Endothelial cell of umbilical vein (primary cell): Measurements from ENCODE around the gene TMEM209. TPM values are rescaled to one million over a fixed set of nuclear protein-coding genes. Genes with fewer than 3 reads are reported as not detected.

Experiments used
- BruUV-seq: library from RNA; stranded (reverse); fragments of 400-500 nt; replicated peaks from 2 replicates; lab custom pipeline; 2021; lab: Mats Ljungman, UMichigan
- CTCF ChIA-PET: fragments of 300-600, 350-600 bp; sonication (Branson Sonifier 250); formaldehyde crosslinking; loops from one replicate; lab custom pipeline; 2021; ENCODE audit warnings: antibody characterized with exemption, inconsistent platforms; lab: Charles Lee
- POLR2A ChIA-PET: fragments of 300-600, 350-600 bp; sonication (Branson Sonifier 250); formaldehyde crosslinking; loops from one replicate; lab custom pipeline; 2021; ENCODE audit warnings: antibody characterized with exemption, inconsistent platforms; lab: Charles Lee
- DNase-seq: peaks from one replicate; pipeline ENCODE4 v3.0.0-alpha.2; 2011; ENCODE audit warnings: low read depth, low spot score
- FAIRE-seq: peaks from 2 replicates; lab custom pipeline; 2011; peaks lifted over from hg19 to GRCh38; lab: Jason Lieb, UNC
- H2AFZ ChIP-seq: 2 replicates; pipeline ENCODE4 v1.6.0; 2012; ENCODE audit warnings: low read depth, low read length, control low read depth, inconsistent platforms
- H3K27ac ChIP-seq: 2 replicates; pipeline ENCODE4 v1.5.1; 2011; ENCODE audit warnings: low read depth, mild to moderate bottlenecking, control low read depth, low read length, moderate library complexity; ENCODE audit not compliant: insufficient read depth
- H3K27me3 ChIP-seq, 2 experiments: 2 replicates each; pipeline versions ENCODE4 v1.6.0 to v1.6.1; 2011; ENCODE audit warnings: low read length in 2 of 2, mixed read lengths in 1 of 2; ENCODE audit not compliant: control insufficient read depth in 2 of 2, insufficient read depth in 2 of 2
- H3K36me3 ChIP-seq, 2 experiments: 2 replicates in 1 of 2; 3 replicates in 1 of 2; pipeline ENCODE4 v1.5.1; 2011; ENCODE audit warnings: low read length in 2 of 2, mild to moderate bottlenecking in 1 of 2, moderate library complexity in 1 of 2; ENCODE audit not compliant: control insufficient read depth in 2 of 2, insufficient read depth in 2 of 2; ENCODE audit errors: extremely low read depth in 1 of 2
- H3K4me1 ChIP-seq: 3 replicates; pipeline ENCODE4 v1.5.1; 2011; ENCODE audit warnings: mild to moderate bottlenecking, low read length; ENCODE audit not compliant: control insufficient read depth, insufficient read depth; ENCODE audit errors: extremely low read depth
- H3K4me2 ChIP-seq: 2 replicates; pipeline ENCODE4 v1.6.1; 2011; ENCODE audit warnings: low read length, control low read depth, mixed read lengths; ENCODE audit not compliant: insufficient read depth
- H3K4me3 ChIP-seq, 3 experiments: fragments of 200-600 bp in 1 of 3; sonication (generic), shearing (Covaris generic) in 1 of 3; replicated peaks in 1 of 3; 2 replicates each; pipeline ENCODE4 v1.5.1; 2011 to 2016; ENCODE audit warnings: control low read depth in 3 of 3, low read length in 3 of 3, mild to moderate bottlenecking in 2 of 3, inconsistent platforms in 1 of 3, low read depth in 1 of 3, moderate library complexity in 1 of 3; ENCODE audit not compliant: insufficient read depth in 1 of 3
- H3K79me2 ChIP-seq: 2 replicates; pipeline ENCODE4 v1.6.0; 2012; ENCODE audit warnings: low read length, inconsistent platforms; ENCODE audit not compliant: control insufficient read depth, insufficient read depth
- H3K9ac ChIP-seq: replicated peaks from 2 replicates; pipeline ENCODE3; 2011; ENCODE audit warnings: low read length, control low read depth; ENCODE audit not compliant: insufficient read depth; ENCODE audit errors: extremely low read depth
- H3K9me1 ChIP-seq: replicated peaks from 3 replicates; pipeline ENCODE4 v1.6.0; 2011; ENCODE audit warnings: mild to moderate bottlenecking, low read length; ENCODE audit not compliant: control insufficient read depth, insufficient read depth; ENCODE audit errors: extremely low read depth
- H3K9me3 ChIP-seq: replicated peaks from 2 replicates; pipeline ENCODE4 v1.5.1; 2012; ENCODE audit warnings: low read length, inconsistent platforms; ENCODE audit not compliant: control insufficient read depth, insufficient read depth
- H4K20me1 ChIP-seq: replicated peaks from 2 replicates; pipeline ENCODE3; 2011; ENCODE audit warnings: mild to moderate bottlenecking, low read length; ENCODE audit not compliant: control insufficient read depth, insufficient read depth; ENCODE audit errors: extremely low read depth
- EZH2 ChIP-seq: IDR thresholded peaks from 2 replicates; pipeline ENCODE4 v1.6.1; 2012; ENCODE audit warnings: borderline replicate concordance, low read depth, mild to moderate bottlenecking, moderate library complexity, low read length, inconsistent platforms; ENCODE audit not compliant: severe bottlenecking
- GATA2 ChIP-seq: IDR thresholded peaks from 2 replicates; pipeline ENCODE4 v1.7.0; 2011; ENCODE audit warnings: low read depth, mild to moderate bottlenecking, moderate library complexity, mixed read lengths, low read length; ENCODE audit not compliant: insufficient read length, insufficient read depth
- MYC ChIP-seq: IDR thresholded peaks from one replicate; pipeline ENCODE4 v1.6.1; 2011; ENCODE audit warnings: mild to moderate bottlenecking, low read depth, low read length
- POLR2A ChIP-seq: IDR thresholded peaks from 2 replicates; pipeline ENCODE4 v1.6.1; 2012; ENCODE audit warnings: low read depth, mild to moderate bottlenecking, control low read depth, low read length
- dilution Hi-C: fragments of 300-500 bp; cut with MboI; formaldehyde crosslinking; loops from one replicate; pipeline ENCODE4 v1.15.0; 2019; ENCODE audit warnings: low sequenced_read_pairs; ENCODE audit not compliant: extremely low pct_ligation_motif_present
- intact Hi-C: fragments of 100-400 bp; cut with micrococcal nuclease; formaldehyde crosslinking; loops from one replicate; pipeline ENCODE4 v1.10.0; 2022
- polyA plus RNA-seq, 4 experiments: library from polyadenylated mRNA; depleted of rRNA in 3 of 4; stranded (reverse) in 3 of 4; unstranded in 1 of 4; fragments of >200 nt; gene quantifications; 2 replicates each; pipeline versions ENCODE4 v1.2.1 to v1.2.3, GENCODE V29; 2011 to 2012; ENCODE audit warnings: missing spikeins in 1 of 4
- total RNA-seq: library from RNA; stranded (reverse); gene quantifications from 2 replicates; pipeline ENCODE4 v1.2.3, GENCODE V29; 2021
- TF ChIP-seq, protein P1 (sequence below), 2 donors: IDR thresholded peaks; 1 replicate in 1 of 2; 2 replicates in 1 of 2; pipeline ENCODE4 v1.5.1; 2011; ENCODE audit warnings: low read length in 2 of 2, mild to moderate bottlenecking in 2 of 2, moderate library complexity in 2 of 2, control low read depth in 1 of 2, inconsistent platforms in 1 of 2, low read depth in 1 of 2; ENCODE audit not compliant: insufficient read depth in 1 of 2; ENCODE audit errors: extremely low read depth in 1 of 2
- TF ChIP-seq, protein P2 (sequence below): IDR thresholded peaks from 2 replicates; pipeline ENCODE4 v1.6.1; 2011; ENCODE audit not compliant: insufficient read depth, insufficient read length

TMEM209 gene
- total and polyA plus RNA-seq, 2 donors (not counting 3 experiments of a cell fraction or from before 2014, with no cell fraction given), result 13.0 to 16.6 TPM

DNA sequence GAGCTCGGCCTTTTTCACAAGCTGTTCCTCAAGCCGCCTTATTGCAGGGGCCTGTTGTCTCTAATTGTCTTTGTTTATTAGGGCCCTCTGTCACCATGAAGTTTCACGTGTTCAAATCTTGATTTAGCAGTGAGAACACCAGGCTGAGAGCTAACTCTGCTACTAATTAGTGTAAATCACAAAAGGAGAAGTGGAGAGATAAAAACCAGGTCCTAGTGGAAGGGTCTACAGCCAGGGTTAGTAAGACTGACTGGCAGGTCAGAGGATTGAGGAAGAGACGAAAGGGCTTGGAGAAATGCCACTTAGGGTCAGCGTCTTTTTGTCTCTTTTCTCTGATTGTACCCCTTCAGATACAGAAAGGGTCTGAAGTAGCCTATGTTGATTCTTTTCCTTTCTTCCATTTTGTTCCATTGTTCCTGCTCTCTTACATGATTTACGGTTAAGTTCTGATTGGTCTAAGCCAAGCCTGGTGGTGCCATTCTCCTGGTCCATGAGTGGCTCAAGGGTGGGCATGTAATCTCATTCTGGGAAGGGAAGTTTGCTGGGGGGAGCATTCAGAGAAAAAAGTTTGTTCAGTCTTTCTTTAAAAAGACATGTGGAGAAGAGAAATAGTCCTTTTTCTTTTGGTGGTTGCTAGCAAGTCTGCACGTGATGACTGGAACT lies 23.8 kb upstream of the TMEM209 start:
- no TSS peak for BruUV-seq

More for the DNA sequence above, 23.8 kb upstream of the TMEM209 start:
- Histone ChIP-seq H4K20me1 (no peaks in the 10 kb centered on the region), H3K27ac (no peak overlapping the region), H3K9me3 (no peaks in the 10 kb centered on the region), H3K36me3 (no peaks in the 10 kb centered on the region), H3K9ac (no peak overlapping the region), H3K4me1 (no peaks in the 10 kb centered on the region), H3K9me1 (no peaks in the 10 kb centered on the region), H3K79me2 (no peaks in the 10 kb centered on the region), H3K4me3 (no peak overlapping the region), H3K4me2 (no peak overlapping the region), H2AFZ (no peak overlapping the region), H3K27me3 (no peaks in the 10 kb centered on the region)
- DNase-seq, result no peak
- TF ChIP-seq MYC (no peak), GATA2 (no peak), POLR2A (no peak), EZH2 (no peak)
- TF ChIP-seq, protein P1, sequence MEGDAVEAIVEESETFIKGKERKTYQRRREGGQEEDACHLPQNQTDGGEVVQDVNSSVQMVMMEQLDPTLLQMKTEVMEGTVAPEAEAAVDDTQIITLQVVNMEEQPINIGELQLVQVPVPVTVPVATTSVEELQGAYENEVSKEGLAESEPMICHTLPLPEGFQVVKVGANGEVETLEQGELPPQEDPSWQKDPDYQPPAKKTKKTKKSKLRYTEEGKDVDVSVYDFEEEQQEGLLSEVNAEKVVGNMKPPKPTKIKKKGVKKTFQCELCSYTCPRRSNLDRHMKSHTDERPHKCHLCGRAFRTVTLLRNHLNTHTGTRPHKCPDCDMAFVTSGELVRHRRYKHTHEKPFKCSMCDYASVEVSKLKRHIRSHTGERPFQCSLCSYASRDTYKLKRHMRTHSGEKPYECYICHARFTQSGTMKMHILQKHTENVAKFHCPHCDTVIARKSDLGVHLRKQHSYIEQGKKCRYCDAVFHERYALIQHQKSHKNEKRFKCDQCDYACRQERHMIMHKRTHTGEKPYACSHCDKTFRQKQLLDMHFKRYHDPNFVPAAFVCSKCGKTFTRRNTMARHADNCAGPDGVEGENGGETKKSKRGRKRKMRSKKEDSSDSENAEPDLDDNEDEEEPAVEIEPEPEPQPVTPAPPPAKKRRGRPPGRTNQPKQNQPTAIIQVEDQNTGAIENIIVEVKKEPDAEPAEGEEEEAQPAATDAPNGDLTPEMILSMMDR (IDR thresholded peaks at IDR 0.05; ENCODE audit: extremely low read depth in 1 of 2, insufficient read depth in 1 of 2, low read depth in 1 of 2, low read length in 2 of 2), result no peak
- TF ChIP-seq, protein P2, sequence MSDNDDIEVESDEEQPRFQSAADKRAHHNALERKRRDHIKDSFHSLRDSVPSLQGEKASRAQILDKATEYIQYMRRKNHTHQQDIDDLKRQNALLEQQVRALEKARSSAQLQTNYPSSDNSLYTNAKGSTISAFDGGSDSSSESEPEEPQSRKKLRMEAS, result no peak
- ChIA-PET CTCF (no interaction called here), POLR2A (no interaction called here)
- intact Hi-C loops (no loop called here), dilution Hi-C loops (no loop called here)
- no peak for FAIRE-seq
